ENCODE measurements around the gene GYPA. TPM values are rescaled to one million over a fixed set of nuclear protein-coding genes. Genes with fewer than 3 reads are reported as not detected.
"Not testable (repeated sequence)": the region's sequence is repeated elsewhere in the genome, so short reads cannot be mapped to it uniquely, and the experiment has no call there.

Gene GYPA
- total and polyA plus RNA-seq, 2 experiments from 2014 or later = not detected

DNA sequence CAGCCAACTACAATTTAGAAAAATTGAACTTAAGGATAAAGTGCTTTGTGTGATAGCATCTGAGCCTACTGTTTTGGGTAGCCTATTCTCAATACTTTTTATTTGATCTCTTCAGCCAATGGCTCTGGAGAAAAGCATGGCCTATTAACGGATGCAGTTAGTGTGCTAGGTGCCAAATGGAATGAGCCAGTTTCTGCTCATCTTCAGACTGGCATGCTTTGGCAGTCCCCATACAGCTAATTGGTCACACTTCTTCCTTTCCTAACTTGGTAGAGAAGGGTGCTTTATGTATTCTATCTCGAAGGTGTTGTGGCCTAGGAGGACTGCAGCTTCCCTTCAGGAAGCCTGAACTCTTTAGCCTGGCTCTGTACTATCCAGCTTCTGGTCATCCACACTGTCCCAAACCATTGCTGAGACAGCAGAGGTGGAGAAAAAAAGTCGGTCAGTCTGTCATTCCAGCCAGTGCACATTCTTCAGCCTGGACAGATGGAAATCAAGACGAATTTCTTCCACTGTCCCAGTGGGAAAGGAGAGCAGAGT, 11.1 kb downstream of the GYPA start:
- DNase-seq (ENCODE audit: low read depth in 1 of 2, low spot score in 1 of 2); H3K4me3 ChIP-seq; H3K9me3 ChIP-seq (ENCODE audit: low read depth); H3K27me3 ChIP-seq; H3K4me1 ChIP-seq (ENCODE audit: low read depth); H3K36me3 ChIP-seq; H3K27ac ChIP-seq: not testable (repeated sequence)

DNA sequence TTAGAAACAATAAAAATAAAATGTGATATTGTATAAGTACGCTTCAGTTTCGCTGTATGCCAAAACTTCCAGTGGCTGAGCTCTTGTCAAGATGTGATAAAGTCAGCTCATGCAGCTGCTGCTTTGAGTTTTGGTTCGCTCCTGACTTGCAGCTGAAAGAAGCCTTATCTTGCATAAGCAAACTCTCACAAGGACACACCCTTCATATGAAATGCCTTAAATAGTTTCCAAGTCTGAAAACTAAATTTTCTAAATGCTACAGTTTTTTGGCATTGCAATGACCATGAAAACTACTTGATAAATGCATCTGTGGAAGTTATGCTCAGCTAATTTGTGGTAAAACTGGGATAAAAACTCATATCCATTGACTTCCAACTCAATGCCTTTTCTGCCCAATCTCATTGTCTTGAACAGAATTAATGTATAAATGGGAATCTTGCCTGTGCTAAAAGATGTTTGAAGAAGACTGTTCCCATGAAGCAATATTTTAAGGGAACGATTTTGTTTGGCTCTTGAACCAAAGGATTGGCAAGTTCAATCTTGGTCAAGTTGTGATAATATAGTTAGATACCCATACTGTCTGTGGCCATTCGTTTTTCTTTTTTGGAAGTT, 11.7 kb downstream of the GYPA start:
- not testable (repeated sequence) for H3K36me3 ChIP-seq; H3K27ac ChIP-seq; H3K27me3 ChIP-seq; H3K4me1 ChIP-seq (ENCODE audit: low read depth); H3K4me3 ChIP-seq; H3K9me3 ChIP-seq (ENCODE audit: low read depth); DNase-seq (ENCODE audit: low read depth in 1 of 2, low spot score in 1 of 2)

DNA sequence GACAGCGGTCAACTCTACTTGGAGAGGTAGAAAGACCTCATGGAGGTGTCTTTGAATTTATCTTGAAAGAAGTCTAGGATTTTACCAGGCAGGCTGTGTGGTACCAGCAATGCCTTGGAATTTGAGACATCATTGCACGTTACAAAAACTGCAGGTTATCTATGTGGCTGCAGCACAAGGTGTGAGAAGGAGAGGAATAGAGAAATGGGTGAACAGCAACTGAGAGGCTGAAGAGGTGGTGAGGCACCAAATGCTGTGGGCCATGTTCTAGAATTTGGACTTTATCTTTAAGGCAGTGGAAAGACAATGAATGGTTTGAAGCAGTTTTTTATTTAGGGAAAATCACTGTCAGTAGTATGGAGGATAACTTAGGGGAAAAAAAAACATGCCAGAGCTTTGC, 15.4 kb downstream of the GYPA start:
- H3K4me1 ChIP-seq (ENCODE audit: low read depth); H3K9me3 ChIP-seq (ENCODE audit: low read depth); H3K36me3 ChIP-seq; H3K27me3 ChIP-seq; H3K27ac ChIP-seq; H3K4me3 ChIP-seq: not testable (repeated sequence)
- DNase-seq (ENCODE audit: low read depth in 1 of 2, low spot score in 1 of 2) = peak in 1 of 2 donors; percentile 5

DNA sequence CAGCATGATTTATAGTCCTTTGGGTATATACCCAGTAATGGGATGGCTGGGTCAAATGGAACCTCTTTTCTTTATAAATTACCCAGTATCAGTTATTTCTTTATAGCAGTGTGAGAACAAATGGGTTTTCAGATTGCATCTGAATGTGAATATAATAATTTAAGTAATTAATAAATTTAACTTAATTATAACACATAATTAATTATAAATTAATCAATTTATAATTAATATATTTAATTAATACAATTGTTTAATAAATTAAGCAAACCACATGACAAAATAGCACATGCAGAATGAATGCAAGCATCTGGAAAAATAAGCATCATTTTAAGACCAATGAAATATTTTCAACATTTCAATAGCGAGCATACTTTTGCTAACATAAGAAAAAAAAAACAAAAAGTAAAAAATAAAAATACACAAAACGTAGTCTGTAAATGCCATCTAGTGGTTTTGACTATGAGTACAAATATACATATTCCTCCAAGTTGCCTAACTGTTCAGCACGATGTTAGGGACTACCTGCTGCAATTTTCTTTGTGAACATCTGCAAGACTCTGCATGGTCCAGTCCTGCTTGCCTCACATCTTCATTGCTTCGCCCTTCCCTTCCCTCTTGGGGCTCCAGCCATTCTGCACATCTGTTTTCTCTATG, 16.4 kb downstream of the GYPA start:
- H3K36me3 ChIP-seq; H3K4me1 ChIP-seq (ENCODE audit: low read depth); H3K27me3 ChIP-seq; H3K9me3 ChIP-seq (ENCODE audit: low read depth); H3K4me3 ChIP-seq; DNase-seq (ENCODE audit: low read depth in 1 of 2, low spot score in 1 of 2); H3K27ac ChIP-seq: not testable (repeated sequence)

DNA sequence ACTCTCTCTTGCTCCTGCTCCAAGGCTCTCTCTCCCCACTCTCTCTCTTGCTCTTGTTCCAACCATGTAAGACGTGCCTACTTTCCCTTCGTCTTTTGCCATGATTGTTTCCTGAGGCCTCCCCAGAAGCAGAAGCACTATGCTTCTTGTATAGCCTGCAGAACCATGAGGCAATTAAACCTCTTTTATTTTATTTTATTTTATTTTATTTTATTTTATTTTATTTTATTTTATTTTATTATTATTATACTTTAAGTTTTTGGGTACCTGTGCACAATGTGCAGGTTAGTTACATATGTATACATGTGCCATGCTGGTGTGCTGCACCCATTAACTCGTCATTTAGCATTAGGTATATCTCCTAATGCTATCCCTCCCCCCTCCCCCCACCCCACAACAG, 17.2 kb downstream of the GYPA start:
- H3K27me3 ChIP-seq; H3K4me1 ChIP-seq (ENCODE audit: low read depth); H3K27ac ChIP-seq; H3K4me3 ChIP-seq; DNase-seq (ENCODE audit: low read depth in 1 of 2, low spot score in 1 of 2); H3K9me3 ChIP-seq (ENCODE audit: low read depth); H3K36me3 ChIP-seq: not testable (repeated sequence)

DNA sequence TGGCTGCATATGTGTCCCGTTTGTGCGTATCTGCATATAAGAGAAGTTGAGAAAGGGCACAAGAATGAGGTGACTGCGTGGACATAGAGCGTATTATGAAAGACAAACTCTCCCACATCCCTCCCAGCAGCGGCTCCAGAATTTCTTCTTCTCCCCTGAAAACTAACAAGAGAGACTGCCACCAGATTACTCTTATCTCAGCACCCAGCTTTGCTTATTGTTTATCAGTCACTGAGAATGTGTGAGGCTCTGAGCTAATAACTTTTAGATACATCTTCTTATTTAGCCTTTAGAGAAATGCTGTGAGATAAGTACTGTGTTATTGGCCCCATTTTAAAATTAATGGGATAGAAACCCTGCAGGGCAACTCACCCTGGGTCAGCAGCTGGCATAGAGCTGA, 20.8 kb downstream of the GYPA start:
- H3K27ac ChIP-seq; H3K4me1 ChIP-seq (ENCODE audit: low read depth); H3K36me3 ChIP-seq; H3K9me3 ChIP-seq (ENCODE audit: low read depth); DNase-seq (ENCODE audit: low read depth in 1 of 2, low spot score in 1 of 2); H3K4me3 ChIP-seq; H3K27me3 ChIP-seq: not testable (repeated sequence)

DNA sequence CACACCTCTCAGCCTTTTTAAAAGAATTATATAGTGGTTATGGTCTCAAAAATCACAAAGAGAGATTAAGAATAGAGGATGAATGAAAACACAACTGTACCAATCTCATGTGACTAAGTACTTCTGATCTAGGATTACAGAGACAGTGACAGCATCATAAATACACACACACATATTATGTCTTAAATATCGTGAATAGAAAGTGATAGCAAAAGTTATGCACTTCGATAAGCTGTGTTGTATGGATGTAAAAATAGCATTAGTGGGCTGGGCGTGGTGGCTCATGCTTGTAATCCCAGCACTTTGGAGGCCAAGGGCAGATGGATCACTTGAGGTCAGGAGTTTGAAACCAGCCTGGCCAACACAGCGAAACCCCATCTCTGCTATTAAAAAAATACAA, 25.0 kb downstream of the GYPA start:
- Histone ChIP-seq H3K4me3 (no peak overlapping the region), H3K4me1 (ENCODE audit: low read depth) (no peaks in the 10 kb centered on the region), H3K36me3 (no peaks in the 10 kb centered on the region), H3K27ac (no peak overlapping the region), H3K9me3 (ENCODE audit: low read depth) (no peaks in the 10 kb centered on the region), H3K27me3 (peaks cover 4% of the 10 kb centered on the region)
- TF ChIP-seq, protein P1, sequence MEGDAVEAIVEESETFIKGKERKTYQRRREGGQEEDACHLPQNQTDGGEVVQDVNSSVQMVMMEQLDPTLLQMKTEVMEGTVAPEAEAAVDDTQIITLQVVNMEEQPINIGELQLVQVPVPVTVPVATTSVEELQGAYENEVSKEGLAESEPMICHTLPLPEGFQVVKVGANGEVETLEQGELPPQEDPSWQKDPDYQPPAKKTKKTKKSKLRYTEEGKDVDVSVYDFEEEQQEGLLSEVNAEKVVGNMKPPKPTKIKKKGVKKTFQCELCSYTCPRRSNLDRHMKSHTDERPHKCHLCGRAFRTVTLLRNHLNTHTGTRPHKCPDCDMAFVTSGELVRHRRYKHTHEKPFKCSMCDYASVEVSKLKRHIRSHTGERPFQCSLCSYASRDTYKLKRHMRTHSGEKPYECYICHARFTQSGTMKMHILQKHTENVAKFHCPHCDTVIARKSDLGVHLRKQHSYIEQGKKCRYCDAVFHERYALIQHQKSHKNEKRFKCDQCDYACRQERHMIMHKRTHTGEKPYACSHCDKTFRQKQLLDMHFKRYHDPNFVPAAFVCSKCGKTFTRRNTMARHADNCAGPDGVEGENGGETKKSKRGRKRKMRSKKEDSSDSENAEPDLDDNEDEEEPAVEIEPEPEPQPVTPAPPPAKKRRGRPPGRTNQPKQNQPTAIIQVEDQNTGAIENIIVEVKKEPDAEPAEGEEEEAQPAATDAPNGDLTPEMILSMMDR (IDR thresholded peaks at IDR 0.05; ENCODE audit: low read depth, low read length) = no peak
- no peak for DNase-seq (ENCODE audit: low read depth in 1 of 2, low spot score in 1 of 2)

DNA sequence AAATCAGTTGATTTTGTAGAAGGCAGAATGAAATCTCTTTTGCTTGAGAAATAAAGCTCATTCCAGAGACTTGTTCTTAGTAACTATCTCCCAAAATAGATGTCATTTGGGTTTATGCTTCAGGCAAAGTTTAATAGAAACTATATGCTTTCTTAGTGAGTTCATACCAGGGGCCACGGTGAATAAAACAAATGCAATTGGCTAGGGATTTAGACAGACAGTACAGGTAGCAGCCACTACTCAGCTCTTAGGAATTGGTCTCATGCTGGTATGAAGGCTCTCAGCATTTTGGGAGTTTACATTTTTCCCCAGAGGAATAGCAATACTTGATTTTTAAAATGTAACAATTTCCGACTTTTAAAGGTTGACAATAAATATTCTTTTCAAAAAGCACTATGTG, 27.0 kb downstream of the GYPA start:
- no peaks in the 10 kb centered on the region for H3K36me3 ChIP-seq
- no peak overlapping the region for H3K27ac ChIP-seq
- no peaks in the 10 kb centered on the region for H3K4me1 ChIP-seq (ENCODE audit: low read depth)
- no peak overlapping the region for H3K4me3 ChIP-seq
- no peak for DNase-seq (ENCODE audit: low read depth in 1 of 2, low spot score in 1 of 2)
- TF ChIP-seq, protein P1 (IDR thresholded peaks at IDR 0.05; ENCODE audit: low read depth, low read length) = no peak
- peaks cover 4% of the 10 kb centered on the region for H3K27me3 ChIP-seq
- no peaks in the 10 kb centered on the region for H3K9me3 ChIP-seq (ENCODE audit: low read depth)
